GM23248 (cell line): ENCODE data around the gene MAP3K19.

ENCODE experiments used
- EZH2 ChIP-seq: fragments of 200-600 bp; sonication (generic); IDR thresholded peaks from 2 replicates; pipeline ENCODE4 v1.6.1; 2018; ENCODE audit warnings: antibody characterized with exemption, mild to moderate bottlenecking; ENCODE audit not compliant: insufficient read depth, poor library complexity, severe bottlenecking
- EZH2phosphoT487 ChIP-seq: fragments of 200-600 bp; sonication (generic); IDR thresholded peaks from 2 replicates; pipeline ENCODE4 v1.6.1; 2018; ENCODE audit warnings: antibody characterized with exemption, moderate library complexity, mild to moderate bottlenecking, low read depth; ENCODE audit not compliant: insufficient read depth

GRCh38 chr2:135093670-135094330 lies 46.6 kb upstream of the MAP3K19 start:
- no peak for TF ChIP-seq EZH2
- TF ChIP-seq EZH2phosphoT487: no peak
